GM18858 (cell line): Measurements from ENCODE around the gene GREB1.

Experiments used
- ATAC-seq: cut with Tn5 transposase; IDR thresholded peaks from one replicate; pipeline ENCODE4 v1.9.1; 2021; ENCODE audit not compliant: unreplicated experiment

The GREB1 gene, protein sequence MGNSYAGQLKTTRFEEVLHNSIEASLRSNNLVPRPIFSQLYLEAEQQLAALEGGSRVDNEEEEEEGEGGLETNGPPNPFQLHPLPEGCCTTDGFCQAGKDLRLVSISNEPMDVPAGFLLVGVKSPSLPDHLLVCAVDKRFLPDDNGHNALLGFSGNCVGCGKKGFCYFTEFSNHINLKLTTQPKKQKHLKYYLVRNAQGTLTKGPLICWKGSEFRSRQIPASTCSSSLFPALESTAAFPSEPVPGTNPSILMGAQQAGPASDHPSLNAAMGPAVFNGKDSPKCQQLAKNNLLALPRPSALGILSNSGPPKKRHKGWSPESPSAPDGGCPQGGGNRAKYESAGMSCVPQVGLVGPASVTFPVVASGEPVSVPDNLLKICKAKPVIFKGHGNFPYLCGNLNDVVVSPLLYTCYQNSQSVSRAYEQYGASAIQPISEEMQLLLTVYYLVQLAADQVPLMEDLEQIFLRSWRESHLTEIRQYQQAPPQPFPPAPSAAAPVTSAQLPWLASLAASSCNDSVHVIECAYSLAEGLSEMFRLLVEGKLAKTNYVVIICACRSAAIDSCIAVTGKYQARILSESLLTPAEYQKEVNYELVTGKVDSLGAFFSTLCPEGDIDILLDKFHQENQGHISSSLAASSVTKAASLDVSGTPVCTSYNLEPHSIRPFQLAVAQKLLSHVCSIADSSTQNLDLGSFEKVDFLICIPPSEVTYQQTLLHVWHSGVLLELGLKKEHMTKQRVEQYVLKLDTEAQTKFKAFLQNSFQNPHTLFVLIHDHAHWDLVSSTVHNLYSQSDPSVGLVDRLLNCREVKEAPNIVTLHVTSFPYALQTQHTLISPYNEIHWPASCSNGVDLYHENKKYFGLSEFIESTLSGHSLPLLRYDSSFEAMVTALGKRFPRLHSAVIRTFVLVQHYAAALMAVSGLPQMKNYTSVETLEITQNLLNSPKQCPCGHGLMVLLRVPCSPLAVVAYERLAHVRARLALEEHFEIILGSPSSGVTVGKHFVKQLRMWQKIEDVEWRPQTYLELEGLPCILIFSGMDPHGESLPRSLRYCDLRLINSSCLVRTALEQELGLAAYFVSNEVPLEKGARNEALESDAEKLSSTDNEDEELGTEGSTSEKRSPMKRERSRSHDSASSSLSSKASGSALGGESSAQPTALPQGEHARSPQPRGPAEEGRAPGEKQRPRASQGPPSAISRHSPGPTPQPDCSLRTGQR (N-terminal part only)

DNA sequence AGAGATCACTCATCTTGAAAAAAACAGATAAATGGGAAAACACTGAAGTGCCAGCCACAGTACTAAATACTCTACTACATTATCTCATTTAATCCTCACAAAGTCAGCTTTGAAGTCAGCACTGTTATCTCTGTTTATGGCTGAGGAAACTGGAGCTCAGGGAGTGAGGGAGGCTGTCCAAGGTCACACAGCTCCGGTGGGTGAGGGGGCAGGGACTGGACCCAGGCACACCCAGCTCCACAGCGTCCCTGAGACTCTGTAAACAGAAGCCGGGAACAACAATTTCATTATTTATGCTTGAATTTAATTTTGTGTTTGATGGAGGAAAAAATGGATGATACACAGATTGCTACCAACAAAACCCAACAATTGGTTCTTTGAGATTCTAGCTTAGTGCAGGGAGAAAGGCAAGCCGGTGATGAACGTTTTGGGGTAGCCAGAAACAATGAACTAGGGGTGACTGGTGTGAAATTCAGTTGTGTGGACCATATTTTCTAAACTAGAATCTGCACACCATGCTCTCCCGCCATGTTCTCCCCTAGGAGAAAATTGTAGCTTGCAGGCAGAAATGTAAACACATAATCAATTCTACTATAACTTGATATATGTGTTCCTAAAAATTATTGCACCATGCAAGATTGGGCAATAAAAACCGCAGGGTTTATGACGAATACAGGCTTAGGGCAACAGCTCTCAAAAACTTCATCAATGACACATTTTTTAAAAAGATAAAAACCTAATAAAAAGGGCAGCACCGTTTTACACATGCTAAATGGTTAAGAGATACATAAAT is at the start of gene GREB1:
Gene GREB1 (plus strand): TSS at position 768 of the 793 bp plus-strand sequence. CDS start 22,570 bp downstream, outside the sequence.
- ATAC-seq: no peak

DNA sequence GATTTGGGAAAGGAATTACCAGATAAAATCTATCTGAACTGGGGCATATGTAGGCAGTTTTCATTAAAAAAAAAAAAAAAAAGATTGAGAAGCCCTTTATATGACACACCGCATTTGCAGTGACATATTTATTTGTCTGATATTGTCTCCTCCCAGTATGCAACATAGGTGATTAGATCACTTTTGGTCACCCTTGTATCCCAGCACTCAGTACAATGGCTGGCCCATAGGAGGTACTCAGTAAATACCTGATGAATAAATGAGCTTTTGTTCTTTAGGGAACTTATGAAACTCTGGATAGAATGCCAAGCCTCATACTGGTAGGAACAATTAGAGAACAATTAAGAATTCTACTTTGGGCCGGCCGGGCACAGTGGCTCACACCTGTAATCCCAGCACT is 45.0 kb upstream of the GREB1 start:
- ATAC-seq: no peak

DNA sequence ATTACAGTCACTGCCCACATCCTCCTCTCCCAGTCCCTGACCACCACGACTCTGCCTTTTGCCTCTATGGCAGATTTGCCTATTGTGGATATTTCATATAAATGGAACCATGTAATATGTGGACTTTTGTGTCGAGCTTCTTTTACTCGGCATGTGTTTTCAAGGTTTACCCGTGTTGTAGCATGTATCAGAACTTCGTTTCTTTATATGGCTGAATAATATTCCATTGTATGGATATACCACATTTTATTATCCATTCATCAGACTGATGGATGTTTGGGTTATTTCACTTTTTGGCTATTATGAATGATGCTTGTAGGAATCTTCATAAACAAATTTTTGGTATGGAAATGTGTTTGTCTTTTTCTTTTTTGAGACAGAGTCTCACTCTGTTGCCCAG is 43.7 kb upstream of the GREB1 start:
- ATAC-seq: no peak

DNA sequence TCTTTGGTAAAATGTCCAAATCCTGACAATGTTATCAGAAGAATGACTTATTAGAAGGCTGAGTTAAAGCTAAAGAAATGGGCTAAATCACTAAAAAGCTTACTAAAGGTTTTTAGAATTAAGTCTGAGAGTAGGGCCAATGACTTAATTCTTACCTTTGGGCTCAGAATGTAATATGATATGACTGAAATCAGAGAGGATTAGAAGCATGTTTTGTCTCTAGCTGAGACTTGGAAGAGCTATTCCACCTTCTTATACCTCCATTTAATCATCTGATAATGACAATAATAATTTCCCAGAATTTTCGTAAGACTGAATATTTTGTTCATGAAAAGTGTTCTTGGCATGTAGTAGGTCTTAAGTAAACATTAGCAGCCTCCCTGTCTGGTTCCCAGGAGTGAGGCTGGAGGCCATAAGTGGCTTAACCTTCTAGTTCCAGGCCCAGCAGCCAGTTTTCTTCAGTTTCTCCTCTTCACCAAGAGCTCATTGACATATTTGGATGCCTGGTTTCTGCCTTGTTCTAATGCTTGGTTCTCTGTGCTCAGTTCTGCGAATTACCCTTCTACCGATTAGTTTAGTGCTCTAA is 42.4 kb upstream of the GREB1 start:
- no peak for ATAC-seq

DNA sequence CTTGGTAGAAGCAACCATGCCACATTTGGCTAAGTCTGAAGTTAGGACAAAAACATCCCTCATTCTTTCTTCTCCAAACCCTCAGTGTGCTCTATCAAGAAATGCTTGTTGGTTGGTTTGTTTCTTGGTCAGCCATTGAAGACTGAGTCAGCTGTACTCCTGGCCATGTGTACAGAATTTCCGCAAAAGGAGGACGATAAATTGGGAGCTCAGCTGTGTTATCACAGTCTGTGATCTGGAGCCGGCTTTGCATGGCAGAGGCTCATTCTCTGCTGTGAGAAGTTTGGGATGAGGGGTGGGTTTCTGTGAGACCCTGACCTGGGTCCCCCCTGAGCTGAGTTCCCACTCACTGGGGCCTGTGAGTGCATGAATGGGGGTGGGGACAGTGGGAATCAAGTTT is 41.6 kb upstream of the GREB1 start:
- no peak for ATAC-seq

DNA sequence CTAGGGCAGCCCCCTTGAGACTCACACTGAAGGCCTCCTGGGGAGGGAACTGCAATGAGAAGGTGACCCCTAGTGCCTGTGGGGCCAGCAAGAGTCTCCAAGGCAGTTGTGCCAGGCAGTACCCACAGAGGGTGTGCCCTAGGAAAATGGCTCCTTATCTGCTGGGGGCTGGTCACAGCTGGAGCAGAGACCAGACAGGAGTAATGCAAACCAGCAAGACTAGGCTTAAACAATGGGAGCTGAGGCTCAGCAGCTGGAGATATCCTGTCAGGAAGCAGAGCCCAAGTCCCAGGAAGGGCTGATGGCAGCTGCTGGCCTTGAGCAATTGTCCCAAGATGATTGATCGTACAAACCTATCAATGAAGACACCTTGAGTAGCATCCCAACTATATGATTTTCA is 41.1 kb upstream of the GREB1 start:
- ATAC-seq: no peak

DNA sequence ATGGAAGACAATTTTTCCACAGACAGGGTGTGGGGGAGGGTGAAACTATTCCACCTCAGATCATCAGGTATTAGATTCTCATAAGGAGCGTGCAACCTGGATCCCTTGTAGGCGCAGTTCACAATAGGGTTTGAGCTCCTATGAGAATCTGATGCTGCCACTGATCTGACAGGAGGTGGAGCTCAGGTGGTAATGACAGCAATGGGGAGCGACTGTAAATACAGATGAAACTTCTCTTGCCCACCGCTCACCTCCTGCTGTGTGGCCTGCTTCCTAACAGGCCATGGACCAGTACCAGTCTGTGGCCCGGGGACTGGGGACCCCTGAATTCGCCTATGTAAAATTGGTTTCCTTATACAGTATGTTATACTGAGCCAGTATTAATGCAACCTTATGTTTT is 40.6 kb upstream of the GREB1 start:
- no peak for ATAC-seq

DNA sequence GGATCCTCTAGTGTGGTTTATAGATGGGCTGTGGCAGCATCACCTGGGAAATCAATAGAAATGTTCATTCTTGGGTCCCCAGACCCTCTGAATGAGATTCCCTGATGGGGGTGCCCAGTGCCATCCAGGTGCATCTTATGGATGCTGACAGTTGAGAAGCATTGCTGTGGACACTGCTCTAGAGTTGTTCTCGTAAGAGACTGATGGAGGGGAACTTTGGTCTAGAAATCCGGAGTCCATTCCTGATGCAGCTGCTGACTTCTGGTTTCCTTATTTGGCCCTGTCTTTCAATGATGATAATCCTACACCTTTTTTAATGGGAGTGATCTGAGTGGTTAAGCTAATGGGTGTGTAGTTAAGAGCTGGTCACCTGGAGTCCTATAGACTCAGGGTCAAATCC is 39.5 kb upstream of the GREB1 start:
- no peak for ATAC-seq

DNA sequence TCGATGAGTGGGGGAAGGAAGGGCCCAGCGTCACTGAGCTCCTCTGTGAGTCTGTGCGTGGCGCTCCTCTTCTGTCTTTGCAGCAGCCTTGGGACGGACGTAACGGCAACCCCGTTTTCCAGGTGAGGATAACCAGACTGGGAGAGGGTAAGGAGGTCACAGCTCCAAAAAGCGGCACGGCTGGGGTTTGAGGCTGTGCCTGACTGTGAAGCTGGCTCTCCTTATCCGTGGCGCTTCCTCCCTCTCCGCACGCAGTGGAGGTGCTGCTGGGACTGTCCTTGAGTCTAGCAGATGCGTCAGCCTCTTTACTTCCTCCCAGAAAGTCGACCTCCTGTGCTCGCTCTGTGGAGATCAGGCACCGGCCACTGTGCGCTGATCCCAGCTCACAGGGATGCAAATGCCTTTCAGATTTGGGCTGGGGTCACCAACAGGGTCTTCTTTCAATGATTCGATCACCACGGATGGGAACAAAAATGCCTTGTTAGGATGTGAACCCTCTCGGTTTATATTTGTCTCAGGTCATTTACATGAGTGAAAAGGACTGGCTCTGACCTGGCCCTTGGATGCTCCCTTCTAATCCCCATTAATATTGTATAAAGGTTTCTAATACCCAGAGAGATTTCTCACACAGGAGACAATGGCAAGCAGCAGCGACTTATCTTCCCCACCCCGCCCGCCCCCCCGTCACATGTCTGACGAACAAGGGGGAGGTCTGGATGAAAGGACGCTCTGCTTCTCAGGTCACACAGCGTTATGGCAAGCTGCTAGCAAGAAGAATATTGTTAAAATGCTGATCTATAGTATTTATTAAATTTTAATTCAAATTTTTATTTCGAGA is 37.8 kb upstream of the GREB1 start:
- no peak for ATAC-seq

DNA sequence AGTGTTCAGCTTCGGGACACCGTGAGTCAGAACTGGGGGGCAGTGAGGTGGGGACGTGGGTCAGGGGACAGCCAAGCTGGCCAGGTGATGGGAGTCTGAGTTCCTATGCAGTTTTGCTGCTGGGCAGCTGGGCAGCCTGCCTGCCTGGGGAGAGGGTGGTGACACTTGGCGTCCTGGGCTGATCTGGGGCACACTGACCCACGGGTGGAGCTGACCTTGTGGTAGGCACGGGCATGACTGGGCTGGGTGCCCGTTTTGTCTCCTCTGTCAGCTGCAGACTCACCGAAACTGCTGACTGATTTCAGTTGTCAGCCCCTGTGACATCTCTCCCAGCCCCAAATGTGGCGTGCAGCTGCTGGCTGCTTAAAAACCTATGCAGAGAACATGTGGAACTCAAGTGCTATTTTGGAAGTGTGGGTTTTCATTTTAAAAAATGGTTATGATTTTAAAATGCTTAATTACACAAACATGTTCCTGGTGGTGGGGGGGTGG is 35.3 kb upstream of the GREB1 start:
- ATAC-seq: peak; percentile 93

DNA sequence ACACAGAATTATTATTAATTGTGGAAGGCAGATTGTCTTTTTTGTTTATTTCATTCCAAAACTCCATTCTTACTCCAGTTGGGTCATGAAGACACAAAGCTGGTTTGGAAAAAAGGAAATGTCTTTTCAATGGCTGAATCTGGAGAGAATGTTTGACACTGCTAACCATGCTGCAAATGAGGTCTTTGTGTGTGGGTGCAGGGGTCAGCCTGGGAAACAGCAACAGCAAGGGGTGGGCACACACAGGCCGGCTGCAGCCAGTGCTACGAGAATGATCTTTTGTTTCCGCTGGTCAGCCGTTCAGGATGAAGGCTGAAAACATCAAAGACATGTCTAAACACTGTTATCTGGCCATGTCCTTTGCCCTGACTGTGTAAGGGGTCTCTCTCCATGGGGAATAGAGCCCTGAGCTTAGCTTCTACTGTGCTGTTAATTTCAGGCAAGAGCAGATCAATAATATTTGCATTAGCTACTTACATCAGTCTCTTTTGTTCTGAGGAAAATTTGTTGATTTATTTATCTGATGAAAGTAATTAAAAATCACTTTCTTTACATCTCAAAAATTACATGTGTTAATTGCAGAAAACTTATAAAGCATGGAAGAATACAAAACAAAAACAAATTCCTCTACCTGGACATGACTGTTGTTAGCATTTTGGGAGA is 34.6 kb upstream of the GREB1 start:
- no peak for ATAC-seq

DNA sequence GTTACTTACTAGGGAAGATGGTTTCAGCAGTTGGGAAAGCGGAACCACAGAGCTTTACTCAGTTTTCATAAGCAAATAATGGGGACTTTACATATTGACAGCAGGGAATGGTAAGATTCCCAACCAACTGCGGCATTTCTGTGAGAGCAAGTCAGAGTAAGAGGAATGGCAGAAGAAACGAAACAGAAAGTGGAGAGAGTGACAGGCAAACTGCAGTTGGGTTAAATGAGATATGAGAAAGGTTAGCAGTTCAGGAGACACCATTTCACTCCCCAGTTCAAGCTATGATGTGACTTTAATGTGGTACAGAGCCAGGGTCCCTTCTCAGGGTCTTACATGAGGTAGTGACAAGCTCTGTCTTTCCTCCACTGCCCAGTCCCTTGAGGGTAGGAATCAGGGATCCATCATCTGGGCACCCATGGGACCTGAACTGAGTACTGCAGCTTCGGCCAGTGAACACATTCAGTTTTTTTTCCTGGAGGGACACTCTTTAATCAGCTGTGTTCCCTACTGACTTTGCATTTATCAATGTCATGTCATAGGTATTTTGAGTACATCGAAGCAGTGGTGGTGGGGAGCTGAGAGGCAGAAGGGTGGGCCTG is 33.0 kb upstream of the GREB1 start:
- ATAC-seq: no peak

DNA sequence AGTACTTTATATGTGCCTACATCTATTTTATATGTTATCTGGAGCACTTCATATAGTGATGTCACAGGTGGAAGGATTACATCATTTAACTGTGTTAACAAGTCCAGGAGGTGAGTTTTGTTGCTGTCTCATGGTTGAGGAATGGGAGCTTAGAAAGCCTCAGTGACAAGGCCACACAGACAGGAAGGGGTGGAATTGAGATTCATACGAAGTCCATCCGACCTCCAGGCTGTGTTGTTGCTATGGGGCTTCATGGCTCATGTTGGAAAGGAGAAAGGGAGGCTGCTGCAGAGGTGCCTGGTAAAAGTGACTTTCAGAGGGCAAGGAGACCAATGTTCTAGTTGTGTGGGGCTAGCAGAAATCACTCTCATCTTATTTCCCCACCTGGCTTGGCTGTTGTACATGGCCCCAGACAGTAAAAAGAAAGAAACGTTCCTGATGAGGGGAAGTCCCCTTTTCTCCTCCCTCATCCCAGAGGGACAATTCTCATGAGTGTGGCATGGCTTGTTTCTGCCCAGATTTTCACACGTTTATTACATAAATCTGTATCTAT is 31.0 kb upstream of the GREB1 start:
- ATAC-seq: no peak

DNA sequence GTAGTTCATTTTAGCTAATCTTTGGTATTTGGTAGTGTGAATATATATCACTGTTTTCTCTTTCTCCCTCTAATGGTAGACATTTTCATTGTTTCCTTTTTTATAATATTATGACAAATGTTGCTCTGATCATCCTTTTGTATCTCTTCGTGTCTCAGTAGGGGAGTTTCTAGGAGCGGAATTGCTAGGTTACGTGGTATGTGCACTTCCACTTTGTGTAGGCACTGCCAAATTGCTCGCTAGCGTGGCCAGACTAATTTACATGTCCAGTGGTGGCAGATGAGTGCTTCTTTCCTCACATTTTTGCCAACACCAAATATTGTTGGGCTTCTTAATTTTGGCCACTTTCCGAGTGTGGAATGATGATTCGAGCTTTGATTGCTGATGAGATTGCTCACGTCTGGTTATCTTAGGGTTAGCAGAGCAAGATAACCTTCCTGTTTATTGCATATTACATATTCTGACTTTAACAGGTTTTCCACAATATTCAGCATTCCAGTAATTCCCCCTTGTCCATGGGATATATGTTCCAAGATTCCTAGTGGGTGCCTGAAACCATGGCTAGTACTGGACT is 30.4 kb upstream of the GREB1 start:
- ATAC-seq: no peak

DNA sequence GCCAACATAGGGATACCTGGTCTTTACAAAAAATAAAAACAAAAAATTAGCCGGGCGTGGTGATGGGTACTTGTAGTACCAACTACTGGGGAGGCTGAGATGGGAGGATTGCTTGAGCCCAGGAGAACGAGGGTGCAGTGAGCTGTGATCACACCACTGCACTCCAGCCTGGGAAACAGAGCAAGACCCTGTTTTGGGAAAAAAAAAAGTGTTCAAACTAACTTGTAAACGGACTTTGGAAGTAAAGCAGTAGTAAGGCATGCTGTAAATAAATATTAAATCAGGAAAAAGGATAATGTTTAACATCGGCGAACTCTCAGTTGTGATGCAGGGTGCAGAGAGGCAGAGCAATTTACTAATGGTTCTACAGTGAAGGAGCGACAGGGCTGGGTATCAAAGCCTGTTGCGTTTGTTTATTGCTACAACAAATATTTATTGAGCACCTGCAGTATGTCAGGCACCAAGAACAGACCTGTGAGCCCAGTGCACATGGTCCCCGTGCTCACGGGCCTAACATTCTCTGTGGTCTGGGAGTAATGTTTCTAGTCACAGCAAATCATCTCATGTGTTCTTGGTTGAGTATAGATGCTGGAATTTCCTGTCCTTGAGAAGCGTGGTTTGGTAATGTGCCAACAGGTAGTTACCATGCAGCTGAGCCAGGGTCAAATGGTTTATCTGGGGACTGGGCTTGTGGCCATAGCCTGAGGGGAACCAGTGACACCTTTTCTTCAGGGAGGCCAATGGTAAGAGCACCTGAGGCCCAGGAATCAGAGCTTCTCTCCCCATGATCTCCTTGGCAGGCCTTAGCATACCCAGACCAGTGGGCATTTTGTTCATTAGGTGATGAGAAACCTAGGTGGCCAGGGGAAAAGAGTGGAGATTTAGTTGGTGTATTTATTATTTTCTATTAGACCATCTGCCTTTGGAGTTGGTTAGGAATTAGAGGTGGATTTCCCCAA is 27.9 kb upstream of the GREB1 start:
- peak; percentile 69 for ATAC-seq

DNA sequence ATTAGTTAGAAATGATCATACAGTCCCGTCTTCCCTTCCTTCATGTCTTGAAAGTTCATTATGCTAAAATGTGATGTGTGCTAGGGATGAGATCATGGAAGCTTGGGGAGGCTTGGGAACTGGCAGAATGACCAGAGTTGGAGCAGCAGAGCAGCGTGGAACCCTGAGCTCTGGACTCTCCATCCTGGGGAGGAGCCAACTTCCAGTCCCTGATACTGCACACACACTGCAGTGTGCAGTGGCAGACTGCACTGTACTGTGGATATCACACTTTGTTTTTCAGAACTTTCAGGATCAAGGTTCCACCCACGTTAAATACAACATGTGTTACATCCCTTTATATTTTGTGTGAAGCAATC is 27.3 kb upstream of the GREB1 start:
- ATAC-seq: no peak

DNA sequence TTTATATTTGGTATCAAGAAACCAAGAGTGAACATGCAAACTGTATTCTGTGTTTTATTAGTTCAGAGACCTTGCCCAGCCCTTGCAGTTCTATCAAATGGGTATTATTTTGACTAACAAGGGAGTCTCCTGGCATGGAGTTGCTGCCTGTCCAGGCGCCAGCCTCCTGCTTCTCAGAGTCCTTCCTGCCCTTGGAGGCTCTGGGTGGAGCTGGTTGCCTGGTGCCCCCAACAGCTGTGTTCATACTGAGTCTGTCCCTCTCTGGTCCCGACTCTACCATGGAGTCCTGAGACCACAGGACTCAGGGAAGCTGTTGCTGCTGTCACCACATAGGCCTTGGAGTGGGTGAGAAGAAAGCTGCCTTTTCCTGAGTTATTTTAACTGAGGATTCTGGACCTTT is 26.3 kb upstream of the GREB1 start:
- ATAC-seq: no peak
